Osteoblast (primary cell): Measurements from ENCODE around the gene GPR137B. TPM values are rescaled to one million over a fixed set of nuclear protein-coding genes. Genes with fewer than 3 reads are reported as not detected.

ENCODE experiments used
- DNase-seq: peaks from one replicate; pipeline ENCODE4 v3.0.0; 2011; ENCODE audit warnings: low spot score, mixed read lengths; ENCODE audit not compliant: insufficient read length; ENCODE audit errors: missing footprints
- H2AFZ ChIP-seq: 2 replicates; pipeline ENCODE4 v1.6.0; 2011; ENCODE audit warnings: mild to moderate bottlenecking, low read length
- H3K27ac ChIP-seq: 2 replicates; pipeline ENCODE4 v1.5.1; 2011; ENCODE audit warnings: mild to moderate bottlenecking, low read depth, low read length, moderate library complexity
- H3K27me3 ChIP-seq: 2 replicates; pipeline ENCODE4 v1.6.0; 2012; ENCODE audit warnings: mild to moderate bottlenecking, control low read depth, inconsistent platforms, low read length, moderate library complexity; ENCODE audit not compliant: insufficient read depth
- H3K36me3 ChIP-seq: 2 replicates; pipeline ENCODE4 v1.5.1; 2011; ENCODE audit warnings: mild to moderate bottlenecking, low read length, control low read depth, moderate library complexity; ENCODE audit not compliant: insufficient read depth
- H3K4me1 ChIP-seq: 2 replicates; pipeline ENCODE4 v1.5.1; 2011; ENCODE audit warnings: mild to moderate bottlenecking, low read length, control low read depth, moderate library complexity; ENCODE audit not compliant: insufficient read depth
- H3K4me2 ChIP-seq: 2 replicates; pipeline ENCODE4 v1.6.0; 2011; ENCODE audit warnings: mild to moderate bottlenecking, low read length; ENCODE audit not compliant: insufficient read depth
- H3K4me3 ChIP-seq: fragments of 200-600 bp; sonication (generic); 3 replicates; pipeline ENCODE4 v1.5.1; 2012; ENCODE audit warnings: mild to moderate bottlenecking, low read length, inconsistent platforms; ENCODE audit not compliant: insufficient read depth
- H3K79me2 ChIP-seq: 2 replicates; pipeline ENCODE4 v1.6.0; 2012; ENCODE audit warnings: mild to moderate bottlenecking, low read length, control low read depth, inconsistent platforms; ENCODE audit not compliant: insufficient read depth
- H3K9me3 ChIP-seq: 2 replicates; pipeline ENCODE4 v1.5.1; 2011; ENCODE audit warnings: low read depth, low read length, control low read depth
- H4K20me1 ChIP-seq: 2 replicates; pipeline ENCODE4 v1.6.0; 2012; ENCODE audit warnings: mild to moderate bottlenecking, low read length, control low read depth; ENCODE audit not compliant: insufficient read depth
- total RNA-seq: library from RNA; depleted of rRNA; stranded (reverse); fragments of >200 nt; gene quantifications from 2 replicates; pipeline ENCODE4 v1.2.3, GENCODE V29; 2012
- TF ChIP-seq, protein P1 (sequence below): IDR thresholded peaks from 2 replicates; pipeline ENCODE4 v1.5.1; 2011; ENCODE audit warnings: mild to moderate bottlenecking, low read depth, low read length, moderate library complexity; ENCODE audit errors: extremely low read depth

Gene GPR137B
- total RNA-seq, 1 donor, result 23.5 TPM

DNA sequence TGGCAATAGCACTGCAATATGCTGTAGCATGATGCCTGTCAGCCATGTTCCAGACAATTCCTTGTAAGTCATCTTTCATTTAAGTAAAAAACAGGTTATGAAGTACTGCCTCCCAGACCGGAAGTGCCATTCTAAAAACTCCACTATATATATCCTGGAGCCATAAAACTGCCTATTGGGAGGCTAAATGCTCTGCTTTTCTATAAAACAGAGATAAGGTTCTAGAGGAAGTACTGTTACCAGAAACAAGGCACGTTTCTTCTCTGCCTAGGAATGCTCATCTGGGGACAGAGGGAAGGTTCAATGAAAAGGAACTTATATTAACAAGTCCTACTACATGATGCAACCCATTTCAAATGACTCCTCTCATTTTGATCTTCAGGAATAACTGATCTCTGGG, 66.8 kb downstream of the GPR137B start:
- DNase-seq, result no peak
- no peaks in the 10 kb centered on the region for H4K20me1 ChIP-seq
- no peak overlapping the region for H3K27ac ChIP-seq
- no peaks in the 10 kb centered on the region for H3K79me2 ChIP-seq
- H3K4me3 ChIP-seq, result no peak overlapping the region
- no peaks in the 10 kb centered on the region for H3K27me3 ChIP-seq
- H3K4me2 ChIP-seq, result no peak overlapping the region
- no peaks in the 10 kb centered on the region for H3K9me3 ChIP-seq
- TF ChIP-seq, protein P1, sequence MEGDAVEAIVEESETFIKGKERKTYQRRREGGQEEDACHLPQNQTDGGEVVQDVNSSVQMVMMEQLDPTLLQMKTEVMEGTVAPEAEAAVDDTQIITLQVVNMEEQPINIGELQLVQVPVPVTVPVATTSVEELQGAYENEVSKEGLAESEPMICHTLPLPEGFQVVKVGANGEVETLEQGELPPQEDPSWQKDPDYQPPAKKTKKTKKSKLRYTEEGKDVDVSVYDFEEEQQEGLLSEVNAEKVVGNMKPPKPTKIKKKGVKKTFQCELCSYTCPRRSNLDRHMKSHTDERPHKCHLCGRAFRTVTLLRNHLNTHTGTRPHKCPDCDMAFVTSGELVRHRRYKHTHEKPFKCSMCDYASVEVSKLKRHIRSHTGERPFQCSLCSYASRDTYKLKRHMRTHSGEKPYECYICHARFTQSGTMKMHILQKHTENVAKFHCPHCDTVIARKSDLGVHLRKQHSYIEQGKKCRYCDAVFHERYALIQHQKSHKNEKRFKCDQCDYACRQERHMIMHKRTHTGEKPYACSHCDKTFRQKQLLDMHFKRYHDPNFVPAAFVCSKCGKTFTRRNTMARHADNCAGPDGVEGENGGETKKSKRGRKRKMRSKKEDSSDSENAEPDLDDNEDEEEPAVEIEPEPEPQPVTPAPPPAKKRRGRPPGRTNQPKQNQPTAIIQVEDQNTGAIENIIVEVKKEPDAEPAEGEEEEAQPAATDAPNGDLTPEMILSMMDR, result no peak
- no peaks in the 10 kb centered on the region for H3K36me3 ChIP-seq
- H2AFZ ChIP-seq, result no peak overlapping the region
- H3K4me1 ChIP-seq, result peaks cover 6% of the 10 kb centered on the region

DNA sequence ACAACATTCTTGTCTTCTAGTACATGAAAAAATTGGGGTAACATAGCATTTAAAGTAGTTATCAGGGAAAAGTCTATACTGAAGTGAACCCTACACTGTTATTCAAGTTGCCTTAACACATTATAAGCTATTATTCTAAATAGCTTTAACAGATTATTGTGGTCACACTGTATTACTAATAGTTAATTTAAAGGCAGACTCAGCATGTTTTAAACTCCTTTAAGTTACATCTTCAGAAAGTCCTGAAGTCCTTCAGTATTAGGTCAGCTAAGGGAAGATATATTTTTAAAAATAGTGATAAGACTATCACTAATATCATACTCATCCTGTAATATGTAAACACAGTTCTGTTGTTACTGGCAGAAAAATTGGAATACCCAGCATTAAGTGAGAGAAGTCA, 67.4 kb downstream of the GPR137B start:
- Histone ChIP-seq H3K9me3 (no peaks in the 10 kb centered on the region), H3K36me3 (no peaks in the 10 kb centered on the region), H3K27ac (no peak overlapping the region), H3K4me2 (no peak overlapping the region), H2AFZ (no peak overlapping the region), H3K4me1 (peaks cover 2% of the 10 kb centered on the region), H3K27me3 (no peaks in the 10 kb centered on the region), H4K20me1 (no peaks in the 10 kb centered on the region), H3K4me3 (no peak overlapping the region), H3K79me2 (no peaks in the 10 kb centered on the region)
- TF ChIP-seq, protein P1, result no peak
- DNase-seq, result peak; percentile 27

DNA sequence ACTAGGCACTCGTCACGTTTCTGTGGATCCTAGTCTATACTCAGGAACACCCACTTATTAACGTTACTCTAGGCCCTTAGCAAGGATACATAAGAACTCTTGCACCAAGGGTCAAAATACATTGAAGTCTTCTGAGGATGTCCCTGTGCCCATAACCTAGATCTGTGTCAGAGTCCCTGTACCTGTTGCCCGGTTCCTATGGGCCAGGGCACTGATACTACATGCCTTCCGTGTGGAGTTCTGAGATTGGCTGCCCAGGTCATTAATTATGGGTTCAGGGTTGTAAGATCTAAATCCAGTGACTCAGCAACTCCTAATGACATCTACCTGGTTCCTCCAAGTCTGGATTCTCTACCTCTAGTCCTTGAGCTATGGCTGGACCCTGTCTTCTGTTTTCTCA, 69.5 kb downstream of the GPR137B start:
- Histone ChIP-seq H3K4me3 (no peak overlapping the region), H3K4me1 (no peaks in the 10 kb centered on the region), H3K27ac (no peak overlapping the region), H3K27me3 (no peaks in the 10 kb centered on the region), H4K20me1 (no peaks in the 10 kb centered on the region), H2AFZ (no peak overlapping the region), H3K4me2 (no peak overlapping the region), H3K79me2 (no peaks in the 10 kb centered on the region), H3K36me3 (no peaks in the 10 kb centered on the region), H3K9me3 (no peaks in the 10 kb centered on the region)
- DNase-seq, result no peak
- TF ChIP-seq, protein P1, result no peak

DNA sequence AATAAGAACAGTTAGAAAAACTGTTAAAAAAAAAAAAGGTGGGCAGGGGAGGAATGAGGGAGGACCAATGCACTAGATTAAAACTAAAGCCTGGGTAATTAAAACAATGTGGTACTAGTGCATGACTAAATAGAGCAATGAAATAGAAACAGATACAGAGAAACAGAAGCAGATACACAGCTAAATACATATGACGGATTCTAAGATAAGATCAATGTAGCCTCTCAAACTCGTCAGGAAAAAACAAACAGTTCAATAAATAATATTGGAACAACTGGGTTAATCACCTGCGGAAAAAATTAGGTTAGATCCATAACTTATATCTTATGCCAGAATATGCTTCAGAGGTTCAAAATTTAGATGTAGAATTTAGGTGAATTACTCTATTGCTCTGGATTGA, 71.2 kb downstream of the GPR137B start:
- Histone ChIP-seq H4K20me1 (no peaks in the 10 kb centered on the region), H3K36me3 (no peaks in the 10 kb centered on the region), H2AFZ (no peak overlapping the region), H3K27ac (no peak overlapping the region), H3K4me3 (no peak overlapping the region), H3K79me2 (no peaks in the 10 kb centered on the region), H3K27me3 (no peaks in the 10 kb centered on the region), H3K4me2 (no peak overlapping the region), H3K9me3 (no peaks in the 10 kb centered on the region), H3K4me1 (no peaks in the 10 kb centered on the region)
- TF ChIP-seq, protein P1, result no peak
- no peak for DNase-seq
